IPS-11a (cell line): ENCODE results near the gene C19orf25.
"Not testable (repeated sequence)": the region's sequence is repeated elsewhere in the genome, so short reads cannot be mapped to it uniquely, and the experiment has no call there.

ENCODE experiments used
- H3K4me3 ChIP-seq: one replicate; pipeline ENCODE4 v1.5.1; 2013; ENCODE audit warnings: low read depth, low read length, control low read depth

The C19orf25 gene

GRCh38 chr19:1478934-1479707 is at the start of gene C19orf25:
Gene C19orf25 (minus strand): TSS chr19:1479215. CDS start chr19:1478903, 312 bp downstream.
- peak within 1 kb of the TSS; percentile 35 for H3K4me3 ChIP-seq

DNA sequence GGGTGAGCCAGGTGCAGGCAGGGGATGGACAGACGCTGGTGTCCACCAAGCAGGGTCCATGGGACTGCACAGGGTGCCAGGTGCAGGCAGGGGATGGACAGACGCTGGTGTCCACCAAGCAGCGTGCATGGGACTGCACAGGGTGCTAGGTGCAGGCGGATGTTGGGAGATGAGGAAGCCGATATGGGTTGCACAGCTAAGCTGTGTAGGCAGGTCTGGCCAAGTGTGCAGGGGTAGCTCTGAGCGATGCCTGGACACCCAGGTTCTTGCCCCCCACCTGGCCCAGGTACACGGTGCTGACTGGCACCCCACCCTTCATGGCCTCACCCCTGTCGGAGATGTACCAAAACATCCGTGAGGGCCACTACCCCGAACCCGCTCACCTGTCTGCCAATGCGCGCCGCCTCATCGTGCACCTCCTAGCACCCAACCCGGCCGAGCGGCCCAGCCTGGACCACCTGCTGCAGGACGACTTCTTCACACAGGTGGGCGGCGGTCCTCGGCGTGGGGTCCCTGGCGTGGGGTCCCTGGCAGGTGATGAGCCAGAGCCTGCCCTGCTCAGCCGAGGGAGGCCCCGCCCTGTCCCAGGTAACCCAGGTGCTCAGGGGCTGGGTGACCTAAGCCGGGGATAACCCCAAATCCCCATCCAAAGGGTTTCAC is 48.8 kb upstream of the C19orf25 start:
- H3K4me3 ChIP-seq = no peak overlapping the region

- no peak overlapping the region for H3K4me3 ChIP-seq
These were observed 48.1 kb upstream of the C19orf25 start for GRCh38 chr19:1526979-1527649.

DNA sequence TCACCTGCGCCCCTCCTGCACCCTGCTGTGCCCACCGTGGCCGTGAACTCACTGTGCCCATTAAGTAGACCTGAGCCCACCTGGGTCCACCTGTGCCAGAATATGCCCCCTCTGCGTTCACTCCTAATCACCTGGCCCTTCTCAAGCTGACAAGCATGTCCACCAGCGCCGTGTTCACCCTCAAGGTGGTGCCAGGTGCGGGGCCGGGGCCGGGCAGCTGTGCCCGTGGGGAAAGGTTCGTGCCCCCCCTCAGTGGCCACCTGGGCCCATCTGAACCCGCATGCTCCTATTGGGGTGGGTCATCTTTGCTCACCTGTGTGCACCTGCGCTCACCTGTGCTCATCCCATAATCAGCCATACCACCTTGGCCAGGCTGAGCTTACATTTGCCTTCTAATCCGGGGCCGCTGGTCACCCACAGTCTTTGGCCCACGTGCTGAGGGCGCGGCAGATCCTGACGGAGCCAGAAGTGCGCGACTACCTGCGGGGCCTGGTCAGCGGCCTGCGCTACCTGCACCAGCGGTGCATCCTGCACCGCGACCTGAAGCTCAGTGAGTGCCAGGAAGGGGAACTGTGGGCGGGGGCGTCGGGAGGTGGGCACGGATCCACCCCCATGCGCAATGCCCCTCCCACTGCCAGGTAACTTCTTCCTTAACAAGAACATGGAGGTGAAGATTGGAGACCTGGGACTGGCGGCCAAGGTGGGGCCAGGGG is 47.2 kb upstream of the C19orf25 start:
- no peak overlapping the region for H3K4me3 ChIP-seq

DNA sequence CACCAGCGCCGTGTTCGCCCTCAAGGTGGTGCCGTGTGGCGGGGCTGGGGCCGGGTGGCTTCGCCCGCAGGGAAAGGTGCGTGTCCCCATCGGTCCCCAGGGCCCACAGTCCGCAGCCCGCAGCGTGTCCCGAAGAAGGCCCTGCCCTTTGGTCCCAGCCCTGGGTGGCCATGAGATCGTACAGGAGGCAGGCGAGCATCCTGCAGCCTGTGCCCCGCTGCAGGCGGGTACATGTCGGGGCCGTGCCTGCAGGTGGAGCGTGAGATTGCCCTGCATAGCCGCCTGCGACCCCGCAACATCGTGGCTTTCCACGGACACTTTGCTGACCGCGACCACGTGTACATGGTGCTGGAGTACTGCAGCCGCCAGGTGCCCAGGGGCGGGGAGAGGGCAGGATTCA is 46.3 kb upstream of the C19orf25 start:
- H3K4me3 ChIP-seq = no peak overlapping the region

- no peak overlapping the region for H3K4me3 ChIP-seq
These were observed 45.9 kb upstream of the C19orf25 start for GRCh38 chr19:1524972-1525325.

DNA sequence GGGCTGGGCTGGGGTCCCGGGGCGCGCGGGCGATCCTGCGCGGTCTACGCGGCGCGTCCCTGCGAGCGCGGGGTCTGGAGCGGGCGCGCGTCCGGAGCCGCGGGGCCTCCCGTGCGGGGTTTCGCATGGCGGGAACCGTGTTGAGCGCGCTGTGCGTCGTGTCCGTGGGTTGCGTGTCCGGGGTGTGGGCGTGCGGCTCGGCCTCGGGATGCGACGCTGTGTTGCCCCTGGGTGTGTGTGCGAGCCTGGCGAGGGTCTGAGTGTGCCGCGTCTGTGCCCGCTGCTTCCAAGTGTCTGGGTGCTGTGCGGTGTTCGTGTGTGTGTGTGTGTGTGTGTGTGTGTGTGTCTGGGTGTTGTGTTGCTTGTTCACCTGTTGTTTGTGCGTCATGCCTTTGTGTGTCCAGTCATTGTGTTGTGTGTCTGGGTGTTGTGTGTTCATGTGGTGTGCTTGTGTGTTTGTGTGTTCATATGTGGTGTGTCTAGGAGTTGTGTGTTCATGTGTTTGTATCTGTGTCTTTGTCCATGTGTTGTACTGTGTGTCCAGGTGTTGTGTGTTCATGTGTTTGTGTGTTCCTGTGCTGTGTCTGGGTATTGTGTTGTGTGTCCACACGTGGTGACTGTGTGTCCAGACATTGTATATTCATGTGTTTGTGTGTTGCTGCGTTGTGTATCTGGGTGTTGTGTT is 45.4 kb upstream of the C19orf25 start:
- H3K4me3 ChIP-seq = peak overlapping the region; percentile 22

DNA sequence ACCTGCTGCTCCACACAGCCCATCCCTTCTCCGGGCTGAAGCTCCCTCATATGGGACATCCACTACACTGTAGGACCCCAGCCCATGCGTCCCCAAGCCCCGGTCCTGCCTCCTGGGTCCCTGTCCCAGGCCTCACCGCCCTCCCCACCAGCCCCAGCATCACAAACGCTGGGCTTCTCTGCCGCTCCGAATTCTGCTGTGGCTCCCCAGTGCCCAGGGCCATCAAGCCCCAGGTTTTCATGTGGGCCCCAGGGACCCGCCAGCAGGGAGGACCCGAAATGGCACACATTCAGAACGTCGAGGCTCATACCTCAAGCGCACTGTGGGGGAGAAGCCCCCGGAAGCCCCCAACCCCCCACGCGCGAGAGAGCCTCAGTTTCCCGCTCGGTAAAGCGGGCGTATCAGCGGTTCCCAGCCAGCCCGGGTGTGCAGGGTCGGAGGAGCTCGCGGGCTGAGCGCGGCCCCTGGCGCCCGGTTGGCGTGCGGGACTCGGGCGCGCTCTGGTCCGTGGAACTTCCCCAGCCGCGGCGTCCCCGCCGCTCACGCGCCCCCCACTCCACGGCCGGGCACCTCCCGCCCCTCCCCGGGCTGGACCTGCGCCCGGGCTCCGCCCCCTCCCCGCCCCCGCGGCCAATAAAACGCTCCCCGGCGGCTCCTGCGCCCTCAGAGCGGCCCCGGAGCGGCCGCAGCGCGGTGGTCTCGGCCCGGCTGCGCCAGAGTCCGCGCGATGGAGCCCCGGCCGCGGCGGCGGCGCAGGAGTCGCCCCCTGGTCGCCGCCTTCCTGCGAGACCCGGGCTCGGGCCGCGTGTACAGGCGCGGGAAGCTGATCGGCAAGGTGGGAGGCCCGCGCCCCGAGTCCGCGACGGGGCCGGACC is 44.6 kb upstream of the C19orf25 start, which contains the start of gene PLK5:
TSS of gene PLK5 (plus strand) at position 666 of the 875 bp plus-strand sequence. CDS start 2,920 bp downstream, outside the sequence.
- H3K4me3 ChIP-seq = peak within 1 kb of the TSS; percentile 22

DNA sequence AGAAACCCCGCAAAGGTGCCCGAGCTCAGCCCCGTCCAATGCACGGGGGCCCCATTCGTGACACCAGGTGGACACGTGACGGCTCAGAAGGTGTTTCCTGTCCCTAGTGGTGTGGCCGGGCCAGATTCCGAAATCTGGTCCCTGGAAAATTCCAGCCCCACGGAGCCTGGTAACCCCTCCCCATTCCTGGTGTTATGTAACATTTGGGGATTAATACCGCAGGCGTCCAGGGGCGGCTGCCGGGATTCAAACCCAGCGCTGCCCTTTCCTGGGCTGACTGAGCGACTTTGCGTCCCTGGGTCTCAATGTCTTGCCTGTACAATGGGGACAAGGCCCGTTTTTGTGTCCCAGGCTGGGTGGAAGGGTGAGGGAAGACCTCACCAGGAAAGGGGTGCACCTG is 43.8 kb upstream of the C19orf25 start:
- no peak overlapping the region for H3K4me3 ChIP-seq

DNA sequence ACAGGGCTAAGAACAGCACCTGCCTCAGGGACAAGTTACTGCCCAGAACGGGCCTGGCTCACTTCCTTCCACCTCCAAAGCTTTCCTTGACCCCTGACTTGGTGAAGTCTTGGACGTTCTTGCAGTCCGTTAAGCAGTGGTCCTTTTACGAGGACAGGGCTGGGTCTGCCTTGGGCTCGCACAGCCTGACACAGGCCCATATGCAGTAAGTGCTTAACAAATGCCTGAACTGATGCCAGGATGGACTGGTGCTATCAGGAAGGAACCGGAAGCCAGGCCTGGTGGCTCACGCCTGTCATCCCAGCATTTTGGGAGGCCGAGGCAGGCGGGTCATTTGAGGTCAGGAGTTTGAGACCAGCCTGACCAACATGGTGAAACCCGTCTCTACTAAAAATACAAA is 43.0 kb upstream of the C19orf25 start:
- H3K4me3 ChIP-seq = no peak overlapping the region

GRCh38 chr19:1521636-1522035 is 42.6 kb upstream of the C19orf25 start:
- H3K4me3 ChIP-seq = no peak overlapping the region

DNA sequence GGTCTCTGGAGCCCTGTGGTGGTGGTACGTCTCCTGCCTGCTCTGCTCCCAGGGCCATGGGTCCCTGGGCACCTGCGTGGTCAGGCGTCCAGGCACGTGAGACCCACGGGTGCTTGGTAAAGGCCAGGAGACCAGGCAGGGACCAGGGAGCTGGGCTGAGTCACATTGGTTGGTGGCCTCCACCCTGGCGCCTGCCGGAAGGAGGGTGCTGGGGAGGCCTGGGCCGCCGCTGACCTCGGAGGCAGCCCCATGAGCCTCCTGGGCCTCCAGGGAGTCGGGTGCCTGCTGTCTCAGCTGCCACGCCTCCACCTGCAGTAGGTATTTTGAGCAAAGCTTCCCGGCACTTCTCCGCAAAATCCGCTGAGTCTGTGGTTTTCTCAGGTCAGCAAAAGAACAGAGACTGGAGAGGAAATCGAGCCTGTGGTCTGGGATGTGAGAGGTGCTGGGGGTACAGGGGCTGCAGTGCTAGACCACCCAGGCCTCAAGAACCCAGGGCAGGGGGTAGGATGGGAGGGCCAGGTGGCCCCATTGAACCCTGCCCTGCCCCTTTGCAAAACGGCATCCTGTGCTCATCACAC is 41.3 kb upstream of the C19orf25 start:
- no peak overlapping the region for H3K4me3 ChIP-seq

DNA sequence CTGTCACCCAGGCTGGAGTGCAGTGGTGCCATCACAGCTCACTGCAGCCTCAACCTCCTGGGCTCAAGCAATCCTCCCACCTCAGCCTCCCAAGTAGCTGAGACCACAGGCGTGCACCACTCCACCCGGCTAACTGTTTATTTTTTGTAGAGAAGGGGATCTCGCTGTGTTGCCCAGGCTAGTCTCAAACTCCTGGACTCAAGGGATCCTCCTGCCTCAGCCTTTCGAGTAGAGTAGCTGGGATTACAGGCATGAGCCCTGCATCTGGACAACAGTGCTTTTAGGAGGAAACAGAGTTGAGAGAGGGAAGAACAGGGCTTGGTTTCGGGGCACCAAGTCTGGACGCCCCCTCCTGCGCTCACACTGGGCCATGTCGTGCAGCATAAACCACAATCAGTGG is 40.8 kb upstream of the C19orf25 start:
- H3K4me3 ChIP-seq = not testable (repeated sequence)

- no peak overlapping the region for H3K4me3 ChIP-seq
These were observed 39.5 kb upstream of the C19orf25 start for GRCh38 chr19:1518471-1518870.

- no peak overlapping the region for H3K4me3 ChIP-seq
These were observed 37.4 kb upstream of the C19orf25 start for GRCh38 chr19:1516395-1516753.

DNA sequence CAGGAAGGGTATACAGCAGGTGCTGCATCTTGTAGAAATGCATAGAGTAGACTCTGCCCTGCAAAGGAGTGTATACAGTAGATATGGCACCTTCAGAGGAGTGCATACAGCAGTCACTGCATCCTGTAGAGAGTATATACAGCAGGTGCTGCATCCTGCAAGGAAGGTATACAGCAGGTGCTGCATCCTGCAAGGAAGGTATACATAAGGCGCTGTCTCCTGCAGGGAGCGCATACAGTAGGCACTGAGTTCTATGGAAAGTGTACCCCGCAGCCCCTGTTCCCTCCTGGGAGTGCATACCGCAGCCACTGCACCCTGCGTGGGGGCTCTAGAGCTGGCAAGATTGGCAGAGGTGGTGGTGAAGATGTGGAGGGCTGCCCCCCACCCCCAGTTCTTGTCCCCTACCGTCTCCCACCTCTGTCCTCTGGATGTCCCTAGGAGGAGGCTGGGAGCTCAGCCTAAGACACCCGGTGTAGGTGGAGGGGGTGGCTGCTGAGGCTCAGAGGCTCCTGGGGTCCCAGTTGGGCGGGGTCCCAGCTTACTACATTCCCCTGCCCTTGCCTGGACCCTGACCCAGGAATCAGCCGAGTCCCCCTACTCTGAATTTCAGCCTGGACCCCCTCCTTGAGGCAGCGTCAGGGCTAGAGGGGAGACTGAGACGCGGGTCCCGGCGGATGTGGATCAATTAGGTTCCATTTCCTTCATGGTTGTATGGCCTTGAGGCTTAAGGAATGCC is 36.1 kb upstream of the C19orf25 start:
- H3K4me3 ChIP-seq = no peak overlapping the region

DNA sequence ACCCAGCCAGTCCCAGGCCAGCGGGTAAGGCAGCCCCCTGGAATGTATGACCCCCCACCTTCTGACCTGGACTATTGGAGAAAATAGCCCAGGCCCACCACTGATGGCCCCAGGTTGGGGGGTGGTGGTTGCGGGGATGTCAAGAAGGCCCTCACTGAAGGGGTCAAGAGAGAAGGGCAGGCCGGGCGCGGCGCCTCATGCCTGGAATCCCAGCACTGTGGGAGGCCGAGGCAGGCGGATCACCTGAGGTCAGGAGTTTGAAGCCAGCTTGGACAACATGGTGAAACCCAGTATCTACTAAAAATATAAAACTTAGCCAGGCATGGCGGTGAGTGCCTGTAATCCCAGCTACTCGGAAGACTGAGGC is 35.3 kb upstream of the C19orf25 start:
- H3K4me3 ChIP-seq = no peak overlapping the region

GRCh38 chr19:1513499-1514294 is 34.7 kb upstream of the C19orf25 start:
- no peak overlapping the region for H3K4me3 ChIP-seq
